OCI-LY3 (cell line): ENCODE data around the gene OR8H1.

Source experiments
- EZH2phosphoT487 ChIP-seq: fragments of 200-600 bp; shearing (Covaris generic); IDR thresholded peaks from 2 replicates; pipeline ENCODE4 v1.6.1; 2018; ENCODE audit warnings: antibody characterized with exemption, mixed run types, low read depth
- TF ChIP-seq, protein P1 (sequence below): fragments of 200-600, 300-600 bp; sonication (generic); IDR thresholded peaks from 2 replicates; pipeline ENCODE4 v1.5.1; 2014; ENCODE audit warnings: antibody characterized with exemption, low read length, low read depth

DNA sequence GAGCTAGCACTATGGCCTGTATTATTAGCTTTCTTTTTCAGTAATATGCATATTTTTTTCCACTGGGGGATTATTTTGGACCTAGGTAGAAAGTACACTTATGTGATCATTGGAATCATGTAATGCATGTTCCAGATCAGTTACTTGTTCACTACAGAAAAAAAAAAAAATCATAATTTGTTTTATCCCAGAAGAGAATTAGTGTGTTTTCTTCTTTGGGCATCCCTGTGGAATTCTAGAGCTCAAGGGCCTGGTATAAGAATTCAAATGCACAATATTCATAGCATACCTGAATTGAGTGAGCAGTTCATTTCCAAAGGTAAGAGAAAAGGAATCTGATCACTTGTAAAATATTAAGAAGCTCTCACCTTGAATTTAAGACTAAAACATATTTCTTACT, 18.2 kb downstream of the OR8H1 start, which contains the start of gene OR5T1:
- TF ChIP-seq, protein P1, sequence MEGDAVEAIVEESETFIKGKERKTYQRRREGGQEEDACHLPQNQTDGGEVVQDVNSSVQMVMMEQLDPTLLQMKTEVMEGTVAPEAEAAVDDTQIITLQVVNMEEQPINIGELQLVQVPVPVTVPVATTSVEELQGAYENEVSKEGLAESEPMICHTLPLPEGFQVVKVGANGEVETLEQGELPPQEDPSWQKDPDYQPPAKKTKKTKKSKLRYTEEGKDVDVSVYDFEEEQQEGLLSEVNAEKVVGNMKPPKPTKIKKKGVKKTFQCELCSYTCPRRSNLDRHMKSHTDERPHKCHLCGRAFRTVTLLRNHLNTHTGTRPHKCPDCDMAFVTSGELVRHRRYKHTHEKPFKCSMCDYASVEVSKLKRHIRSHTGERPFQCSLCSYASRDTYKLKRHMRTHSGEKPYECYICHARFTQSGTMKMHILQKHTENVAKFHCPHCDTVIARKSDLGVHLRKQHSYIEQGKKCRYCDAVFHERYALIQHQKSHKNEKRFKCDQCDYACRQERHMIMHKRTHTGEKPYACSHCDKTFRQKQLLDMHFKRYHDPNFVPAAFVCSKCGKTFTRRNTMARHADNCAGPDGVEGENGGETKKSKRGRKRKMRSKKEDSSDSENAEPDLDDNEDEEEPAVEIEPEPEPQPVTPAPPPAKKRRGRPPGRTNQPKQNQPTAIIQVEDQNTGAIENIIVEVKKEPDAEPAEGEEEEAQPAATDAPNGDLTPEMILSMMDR, result no peak
- no peak for TF ChIP-seq EZH2phosphoT487
